ENCODE data around the gene RFFL. TPM values are rescaled to one million over a fixed set of nuclear protein-coding genes. Genes with fewer than 3 reads are reported as not detected.

Gene RFFL
- total and polyA plus RNA-seq, 9 of the 15 experiments (the other 6 are each of a cell fraction or from before 2014, with no cell fraction given) = 3.4 to 18.1 (median 12.8) TPM

GRCh38 chr17:34980681-34981537 lies 82.6 kb downstream of the RFFL start (continued):
- TF ChIP-seq, protein P1, sequence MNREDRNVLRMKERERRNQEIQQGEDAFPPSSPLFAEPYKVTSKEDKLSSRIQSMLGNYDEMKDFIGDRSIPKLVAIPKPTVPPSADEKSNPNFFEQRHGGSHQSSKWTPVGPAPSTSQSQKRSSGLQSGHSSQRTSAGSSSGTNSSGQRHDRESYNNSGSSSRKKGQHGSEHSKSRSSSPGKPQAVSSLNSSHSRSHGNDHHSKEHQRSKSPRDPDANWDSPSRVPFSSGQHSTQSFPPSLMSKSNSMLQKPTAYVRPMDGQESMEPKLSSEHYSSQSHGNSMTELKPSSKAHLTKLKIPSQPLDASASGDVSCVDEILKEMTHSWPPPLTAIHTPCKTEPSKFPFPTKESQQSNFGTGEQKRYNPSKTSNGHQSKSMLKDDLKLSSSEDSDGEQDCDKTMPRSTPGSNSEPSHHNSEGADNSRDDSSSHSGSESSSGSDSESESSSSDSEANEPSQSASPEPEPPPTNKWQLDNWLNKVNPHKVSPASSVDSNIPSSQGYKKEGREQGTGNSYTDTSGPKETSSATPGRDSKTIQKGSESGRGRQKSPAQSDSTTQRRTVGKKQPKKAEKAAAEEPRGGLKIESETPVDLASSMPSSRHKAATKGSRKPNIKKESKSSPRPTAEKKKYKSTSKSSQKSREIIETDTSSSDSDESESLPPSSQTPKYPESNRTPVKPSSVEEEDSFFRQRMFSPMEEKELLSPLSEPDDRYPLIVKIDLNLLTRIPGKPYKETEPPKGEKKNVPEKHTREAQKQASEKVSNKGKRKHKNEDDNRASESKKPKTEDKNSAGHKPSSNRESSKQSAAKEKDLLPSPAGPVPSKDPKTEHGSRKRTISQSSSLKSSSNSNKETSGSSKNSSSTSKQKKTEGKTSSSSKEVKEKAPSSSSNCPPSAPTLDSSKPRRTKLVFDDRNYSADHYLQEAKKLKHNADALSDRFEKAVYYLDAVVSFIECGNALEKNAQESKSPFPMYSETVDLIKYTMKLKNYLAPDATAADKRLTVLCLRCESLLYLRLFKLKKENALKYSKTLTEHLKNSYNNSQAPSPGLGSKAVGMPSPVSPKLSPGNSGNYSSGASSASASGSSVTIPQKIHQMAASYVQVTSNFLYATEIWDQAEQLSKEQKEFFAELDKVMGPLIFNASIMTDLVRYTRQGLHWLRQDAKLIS (CRISPR knock-in tag; IDR thresholded peaks at IDR 0.05) = peak; percentile 79; the same call in 1 of the 2 replicates
- TF ChIP-seq ZBED1 (IDR thresholded peaks at IDR 0.05) (no peak), RBM14 (IDR thresholded peaks at IDR 0.05; ENCODE audit: borderline replicate concordance, insufficient read depth, low read depth, low read length) (0 out of 2 replicates have a peak, but pooled peaks have one; percentile 29), ZNF384 (IDR thresholded peaks at IDR 0.05; ENCODE audit: low read depth, low read length) (no peak), C11orf30 (IDR thresholded peaks at IDR 0.05; ENCODE audit: low read depth) (no peak), JUND (IDR thresholded peaks at IDR 0.05; ENCODE audit: borderline replicate concordance, low read depth, low read length) (0 out of 2 replicates have a peak, but pooled peaks have one; percentile 2), JUND (tag; IDR thresholded peaks at IDR 0.05; ENCODE audit: borderline replicate concordance, low read depth, low read length) (no peak), HOXB6 (CRISPR knock-in tag; IDR thresholded peaks at IDR 0.05; ENCODE audit: borderline replicate concordance) (no peak), HIVEP1 (CRISPR knock-in tag; IDR thresholded peaks at IDR 0.05) (0 out of 2 replicates have a peak, but pooled peaks have one; percentile 43), ZNF324 (CRISPR knock-in tag; IDR thresholded peaks at IDR 0.05) (no peak), POLR2B (IDR thresholded peaks at IDR 0.05; ENCODE audit: low read depth, partially characterized antibody) (peak; percentile 15), KLF6 (CRISPR knock-in tag; IDR thresholded peaks at IDR 0.05; ENCODE audit: borderline replicate concordance) (no peak; the same call in 1 of the 2 replicates), HDAC2 (IDR thresholded peaks at IDR 0.05) (no peak), TCF7 (IDR thresholded peaks at IDR 0.05; ENCODE audit: borderline replicate concordance) (no peak)
- TF ChIP-seq, protein P2, sequence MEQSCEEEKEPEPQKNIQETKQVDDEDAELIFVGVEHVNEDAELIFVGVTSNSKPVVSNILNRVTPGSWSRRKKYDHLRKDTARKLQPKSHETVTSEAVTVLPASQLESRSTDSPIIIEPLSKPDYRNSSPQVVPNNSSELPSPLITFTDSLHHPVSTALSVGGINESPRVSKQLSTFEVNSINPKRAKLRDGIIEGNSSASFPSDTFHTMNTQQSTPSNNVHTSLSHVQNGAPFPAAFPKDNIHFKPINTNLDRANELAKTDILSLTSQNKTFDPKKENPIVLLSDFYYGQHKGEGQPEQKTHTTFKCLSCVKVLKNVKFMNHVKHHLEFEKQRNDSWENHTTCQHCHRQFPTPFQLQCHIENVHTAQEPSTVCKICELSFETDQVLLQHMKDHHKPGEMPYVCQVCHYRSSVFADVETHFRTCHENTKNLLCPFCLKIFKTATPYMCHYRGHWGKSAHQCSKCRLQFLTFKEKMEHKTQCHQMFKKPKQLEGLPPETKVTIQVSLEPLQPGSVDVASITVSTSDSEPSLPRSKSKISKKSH (CRISPR knock-in tag; IDR thresholded peaks at IDR 0.05) = no peak
- TF ChIP-seq, protein P3, sequence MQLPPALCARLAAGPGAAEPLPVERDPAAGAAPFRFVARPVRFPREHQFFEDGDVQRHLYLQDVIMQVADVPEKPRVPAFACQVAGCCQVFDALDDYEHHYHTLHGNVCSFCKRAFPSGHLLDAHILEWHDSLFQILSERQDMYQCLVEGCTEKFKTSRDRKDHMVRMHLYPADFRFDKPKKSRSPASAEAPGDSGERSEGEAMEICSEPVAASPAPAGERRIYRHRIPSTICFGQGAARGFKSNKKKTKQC (CRISPR knock-in tag; IDR thresholded peaks at IDR 0.05) = 0 out of 2 replicates have a peak, but pooled peaks have one; percentile 35
- TF ChIP-seq, protein P4, sequence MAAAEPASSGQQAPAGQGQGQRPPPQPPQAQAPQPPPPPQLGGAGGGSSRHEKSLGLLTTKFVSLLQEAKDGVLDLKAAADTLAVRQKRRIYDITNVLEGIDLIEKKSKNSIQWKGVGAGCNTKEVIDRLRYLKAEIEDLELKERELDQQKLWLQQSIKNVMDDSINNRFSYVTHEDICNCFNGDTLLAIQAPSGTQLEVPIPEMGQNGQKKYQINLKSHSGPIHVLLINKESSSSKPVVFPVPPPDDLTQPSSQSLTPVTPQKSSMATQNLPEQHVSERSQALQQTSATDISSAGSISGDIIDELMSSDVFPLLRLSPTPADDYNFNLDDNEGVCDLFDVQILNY (CRISPR knock-in tag; IDR thresholded peaks at IDR 0.05) = no peak
- TF ChIP-seq, protein P5, sequence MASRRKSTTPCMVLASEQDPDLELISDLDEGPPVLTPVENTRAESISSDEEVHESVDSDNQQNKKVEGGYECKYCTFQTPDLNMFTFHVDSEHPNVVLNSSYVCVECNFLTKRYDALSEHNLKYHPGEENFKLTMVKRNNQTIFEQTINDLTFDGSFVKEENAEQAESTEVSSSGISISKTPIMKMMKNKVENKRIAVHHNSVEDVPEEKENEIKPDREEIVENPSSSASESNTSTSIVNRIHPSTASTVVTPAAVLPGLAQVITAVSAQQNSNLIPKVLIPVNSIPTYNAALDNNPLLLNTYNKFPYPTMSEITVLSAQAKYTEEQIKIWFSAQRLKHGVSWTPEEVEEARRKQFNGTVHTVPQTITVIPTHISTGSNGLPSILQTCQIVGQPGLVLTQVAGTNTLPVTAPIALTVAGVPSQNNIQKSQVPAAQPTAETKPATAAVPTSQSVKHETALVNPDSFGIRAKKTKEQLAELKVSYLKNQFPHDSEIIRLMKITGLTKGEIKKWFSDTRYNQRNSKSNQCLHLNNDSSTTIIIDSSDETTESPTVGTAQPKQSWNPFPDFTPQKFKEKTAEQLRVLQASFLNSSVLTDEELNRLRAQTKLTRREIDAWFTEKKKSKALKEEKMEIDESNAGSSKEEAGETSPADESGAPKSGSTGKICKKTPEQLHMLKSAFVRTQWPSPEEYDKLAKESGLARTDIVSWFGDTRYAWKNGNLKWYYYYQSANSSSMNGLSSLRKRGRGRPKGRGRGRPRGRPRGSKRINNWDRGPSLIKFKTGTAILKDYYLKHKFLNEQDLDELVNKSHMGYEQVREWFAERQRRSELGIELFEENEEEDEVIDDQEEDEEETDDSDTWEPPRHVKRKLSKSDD (conservative IDR thresholded peaks at IDR 0.05; ENCODE audit: low read length) = no peak

Data from K562 (cell line).